ENCODE data around the gene TLCD4.
"Not testable (repeated sequence)": the region's sequence is repeated elsewhere in the genome, so short reads cannot be mapped to it uniquely, and the experiment has no call there.

Gene TLCD4

DNA sequence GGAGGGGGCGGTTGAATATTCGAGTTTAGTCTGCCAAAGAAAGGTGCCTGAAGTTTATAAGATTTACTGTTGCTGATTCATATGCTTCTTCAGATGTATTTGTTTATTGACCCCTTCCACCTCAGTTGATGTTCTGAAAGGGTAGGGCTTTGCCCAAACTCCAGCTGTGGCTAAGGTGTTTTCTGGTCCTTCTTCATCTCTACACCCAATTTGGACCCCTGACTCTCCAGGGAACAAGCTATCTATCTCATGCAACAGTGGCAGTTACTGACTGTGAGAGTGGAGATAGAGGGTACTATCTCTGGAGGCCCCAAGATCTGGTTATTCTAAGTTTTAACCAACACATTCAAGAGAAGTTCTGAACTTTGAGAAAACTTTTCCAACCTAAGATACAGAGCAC is 31.8 kb upstream of the TLCD4 start:
- no peak for DNase-seq (ENCODE audit: low spot score)
- TF ChIP-seq, protein P1, sequence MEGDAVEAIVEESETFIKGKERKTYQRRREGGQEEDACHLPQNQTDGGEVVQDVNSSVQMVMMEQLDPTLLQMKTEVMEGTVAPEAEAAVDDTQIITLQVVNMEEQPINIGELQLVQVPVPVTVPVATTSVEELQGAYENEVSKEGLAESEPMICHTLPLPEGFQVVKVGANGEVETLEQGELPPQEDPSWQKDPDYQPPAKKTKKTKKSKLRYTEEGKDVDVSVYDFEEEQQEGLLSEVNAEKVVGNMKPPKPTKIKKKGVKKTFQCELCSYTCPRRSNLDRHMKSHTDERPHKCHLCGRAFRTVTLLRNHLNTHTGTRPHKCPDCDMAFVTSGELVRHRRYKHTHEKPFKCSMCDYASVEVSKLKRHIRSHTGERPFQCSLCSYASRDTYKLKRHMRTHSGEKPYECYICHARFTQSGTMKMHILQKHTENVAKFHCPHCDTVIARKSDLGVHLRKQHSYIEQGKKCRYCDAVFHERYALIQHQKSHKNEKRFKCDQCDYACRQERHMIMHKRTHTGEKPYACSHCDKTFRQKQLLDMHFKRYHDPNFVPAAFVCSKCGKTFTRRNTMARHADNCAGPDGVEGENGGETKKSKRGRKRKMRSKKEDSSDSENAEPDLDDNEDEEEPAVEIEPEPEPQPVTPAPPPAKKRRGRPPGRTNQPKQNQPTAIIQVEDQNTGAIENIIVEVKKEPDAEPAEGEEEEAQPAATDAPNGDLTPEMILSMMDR (IDR thresholded peaks at IDR 0.05; ENCODE audit: extremely low read depth, missing control alignments), result no peak

DNA sequence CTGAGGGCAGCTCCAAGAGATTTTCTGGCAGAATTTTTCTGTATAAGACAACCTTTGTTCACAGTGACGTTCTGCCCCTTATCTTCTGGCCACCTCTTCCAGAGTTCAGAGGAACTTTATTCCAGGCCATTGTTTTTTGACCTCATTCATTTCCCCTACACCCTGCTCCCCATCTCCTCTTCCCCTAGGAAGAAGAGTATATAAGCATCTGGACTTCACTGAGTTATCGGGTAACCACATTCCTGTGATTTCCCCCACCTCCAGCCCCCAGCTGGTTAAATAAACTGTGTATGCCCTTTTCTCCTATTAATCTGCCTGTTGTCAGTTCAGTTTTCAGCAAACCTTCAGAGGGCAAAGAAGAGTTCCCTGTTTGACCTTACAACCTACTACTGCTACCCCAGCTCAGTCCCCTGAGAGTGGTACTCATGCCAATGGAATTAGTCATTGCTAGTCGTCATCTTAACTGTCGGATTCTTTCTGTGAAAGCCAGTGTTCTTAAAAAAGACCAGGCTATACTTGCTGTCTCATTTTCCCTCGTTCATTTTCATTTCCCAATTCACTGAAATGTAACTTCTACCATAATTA is 30.1 kb upstream of the TLCD4 start:
- DNase-seq (ENCODE audit: low spot score), result no peak
- TF ChIP-seq, protein P1 (IDR thresholded peaks at IDR 0.05; ENCODE audit: extremely low read depth, missing control alignments), result no peak

DNA sequence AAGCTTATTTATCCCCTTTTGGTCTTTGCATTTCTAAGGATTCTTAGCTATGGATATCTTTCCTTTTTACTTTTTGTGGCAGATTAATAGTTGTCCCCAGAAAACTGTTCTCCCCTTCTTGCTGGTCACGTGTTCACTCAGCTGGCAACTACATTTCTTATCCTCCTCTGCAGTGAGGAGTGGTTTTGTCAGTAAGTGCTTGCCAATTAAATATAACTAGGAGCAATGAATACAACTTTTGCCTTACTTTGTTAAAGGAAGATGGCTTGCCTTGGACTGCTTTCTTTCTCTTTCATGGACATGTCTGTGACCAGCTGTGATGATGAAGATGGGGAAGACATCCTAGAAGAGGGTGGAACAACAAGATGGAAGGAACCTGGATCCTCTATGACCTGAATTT is 28.9 kb upstream of the TLCD4 start:
- TF ChIP-seq, protein P1 (IDR thresholded peaks at IDR 0.05; ENCODE audit: extremely low read depth, missing control alignments), result no peak
- no peak for DNase-seq (ENCODE audit: low spot score)

DNA sequence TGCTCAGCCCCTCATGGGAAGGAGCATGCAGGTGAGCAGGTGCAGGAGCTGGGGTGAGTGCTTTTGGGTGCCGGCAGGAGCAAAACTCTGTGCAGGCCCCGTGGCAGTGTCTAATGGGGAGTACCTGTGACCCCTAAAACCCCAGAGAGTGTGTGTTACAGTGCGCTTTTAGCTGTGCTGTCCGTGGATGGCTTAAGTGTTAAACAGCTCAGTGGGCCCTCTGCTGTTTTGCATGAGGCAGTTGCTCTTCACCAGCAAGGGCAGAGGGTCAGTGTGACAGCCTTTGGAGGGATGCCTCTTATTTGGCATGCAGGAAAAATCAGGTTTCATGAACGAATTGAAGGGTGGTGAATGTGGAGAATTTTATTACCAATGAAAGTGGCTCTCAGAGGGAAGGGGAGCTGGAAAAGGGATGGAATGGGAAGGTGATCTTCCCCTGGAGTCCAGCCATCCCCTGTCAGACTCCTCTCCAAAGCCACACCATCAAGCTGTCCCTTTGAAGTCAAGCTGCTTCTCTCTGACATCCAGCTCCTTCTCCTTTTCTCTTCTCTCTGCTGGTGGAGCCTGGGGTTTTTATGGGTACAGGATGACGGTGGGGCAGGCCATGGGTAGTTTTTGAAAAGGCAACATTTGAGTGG is 27.4 kb upstream of the TLCD4 start:
- TF ChIP-seq, protein P1 (IDR thresholded peaks at IDR 0.05; ENCODE audit: extremely low read depth, missing control alignments), result no peak
- DNase-seq (ENCODE audit: low spot score), result no peak

DNA sequence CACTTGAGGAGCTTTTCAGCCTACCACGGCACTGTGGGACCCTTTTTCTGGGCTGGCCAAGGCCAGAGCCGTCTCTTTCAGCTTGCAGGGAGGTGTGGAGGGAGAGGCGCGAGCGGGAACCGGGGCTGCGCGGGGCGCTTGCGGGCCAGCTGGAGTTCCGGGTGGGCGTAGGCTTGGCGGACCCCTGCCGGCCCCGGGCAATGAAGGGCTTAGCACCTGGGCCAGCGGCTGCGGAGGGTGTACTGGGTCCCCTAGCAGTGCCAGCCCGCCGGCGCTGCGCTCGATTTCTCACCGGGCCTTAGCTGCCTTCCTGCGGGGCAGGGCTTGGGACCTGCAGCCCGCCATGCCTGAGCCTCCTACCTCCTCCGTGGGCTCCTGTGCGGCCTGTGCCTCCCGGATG is 25.9 kb upstream of the TLCD4 start:
- not testable (repeated sequence) for DNase-seq (ENCODE audit: low spot score)

DNA sequence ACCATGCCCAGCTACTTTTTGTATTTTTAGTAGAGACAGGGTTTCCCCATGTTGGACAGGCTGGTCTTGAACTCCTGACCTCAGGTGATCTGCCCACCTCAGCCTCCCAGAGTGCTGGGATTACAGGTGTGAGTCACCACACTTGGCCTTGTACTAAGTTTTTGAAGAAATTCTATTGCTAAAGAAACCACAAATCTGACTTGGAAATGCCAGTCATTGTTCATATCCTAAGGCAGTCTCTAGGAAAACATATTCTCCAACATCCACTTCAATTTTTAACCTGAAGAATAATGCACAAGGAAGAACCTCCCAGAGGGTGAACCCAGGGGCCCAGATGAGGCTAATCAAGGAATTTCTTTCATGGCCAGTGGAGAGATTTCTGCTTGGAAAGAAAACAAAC is 24.3 kb upstream of the TLCD4 start:
- not testable (repeated sequence) for DNase-seq (ENCODE audit: low spot score)

DNA sequence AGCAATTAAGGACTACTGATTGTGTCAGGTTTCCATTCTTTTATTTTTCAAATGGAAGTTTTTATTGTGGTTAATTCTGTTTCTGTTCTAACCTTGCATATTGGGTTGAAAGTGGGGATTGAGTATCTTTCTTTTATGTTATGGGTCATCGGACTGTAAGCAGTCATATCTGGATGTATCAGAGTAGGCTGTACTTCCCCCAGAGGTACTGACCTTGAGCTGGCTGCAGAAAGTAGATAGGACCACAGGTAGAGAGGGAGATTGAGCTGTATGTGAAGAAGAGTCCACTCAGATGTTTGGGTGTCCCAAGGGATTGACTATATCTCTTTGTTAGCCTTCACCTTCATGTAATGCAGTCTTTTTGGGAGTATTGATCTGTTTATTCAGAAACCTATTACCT is 23.9 kb upstream of the TLCD4 start:
- TF ChIP-seq, protein P1 (IDR thresholded peaks at IDR 0.05; ENCODE audit: extremely low read depth, missing control alignments), result no peak
- no peak for DNase-seq (ENCODE audit: low spot score)

DNA sequence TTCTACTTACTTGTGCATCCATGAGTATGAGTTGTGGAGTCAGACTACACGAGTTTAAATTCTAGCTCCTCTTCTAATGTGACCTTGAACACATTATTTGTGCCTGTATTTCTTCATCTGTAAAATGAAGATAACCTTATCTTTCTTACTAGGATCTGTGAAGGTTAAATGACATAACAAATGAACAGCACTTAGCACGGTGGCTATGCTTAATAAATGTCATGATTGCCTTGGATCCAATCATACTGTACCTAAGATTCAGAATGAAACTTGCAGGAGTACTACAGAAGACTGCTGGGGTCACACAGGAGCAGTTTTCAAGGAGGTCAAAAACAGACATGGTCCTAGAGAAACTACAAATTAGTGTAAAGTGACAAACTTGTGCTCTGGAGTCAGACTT is 22.2 kb upstream of the TLCD4 start:
- no peak for DNase-seq (ENCODE audit: low spot score)
- TF ChIP-seq, protein P1 (IDR thresholded peaks at IDR 0.05; ENCODE audit: extremely low read depth, missing control alignments), result no peak

All from GM20000 (cell line).